ENCODE results near the gene PRKN. TPM values are rescaled to one million over a fixed set of nuclear protein-coding genes. Genes with fewer than 3 reads are reported as not detected.

The PRKN gene
- total and polyA plus RNA-seq, 9 donors = 3.0 to 15.0 (median 9.2) TPM

DNA sequence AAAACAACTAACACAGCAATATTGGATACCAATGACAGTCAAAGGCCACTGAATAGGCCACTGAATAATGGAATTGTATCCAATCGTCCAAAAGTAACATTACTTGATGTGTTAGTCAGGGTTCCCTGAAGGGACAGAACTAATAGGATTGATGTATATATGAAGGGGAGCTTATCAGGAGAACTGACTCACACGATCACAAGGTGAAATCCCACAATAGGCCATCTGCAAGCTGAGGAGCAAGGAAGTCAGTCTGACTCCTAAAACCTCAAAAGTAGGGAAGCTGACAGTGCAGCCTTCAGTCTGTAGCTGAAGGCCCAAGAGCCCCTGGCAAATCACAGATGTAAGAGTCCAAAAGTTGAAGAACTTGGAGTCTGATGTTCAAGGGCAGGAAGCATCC, 571.4 kb downstream of the PRKN start:
- Histone ChIP-seq H3K4me1 (ENCODE audit: insufficient read depth) (no peaks in the 10 kb centered on the region), H3K36me3 (no peaks in the 10 kb centered on the region), H3K9me3 (no peaks in the 10 kb centered on the region), H3K27ac (no peak overlapping the region), H3K27me3 (no peaks in the 10 kb centered on the region), H3K4me3 (no peak overlapping the region)
- intact Hi-C loops (cut with DNase I) = no loop called here
- TF ChIP-seq POLR2A (IDR thresholded peaks at IDR 0.05) (no peak), EP300 (IDR thresholded peaks at IDR 0.05) (no peak)
- TF ChIP-seq, protein P1, sequence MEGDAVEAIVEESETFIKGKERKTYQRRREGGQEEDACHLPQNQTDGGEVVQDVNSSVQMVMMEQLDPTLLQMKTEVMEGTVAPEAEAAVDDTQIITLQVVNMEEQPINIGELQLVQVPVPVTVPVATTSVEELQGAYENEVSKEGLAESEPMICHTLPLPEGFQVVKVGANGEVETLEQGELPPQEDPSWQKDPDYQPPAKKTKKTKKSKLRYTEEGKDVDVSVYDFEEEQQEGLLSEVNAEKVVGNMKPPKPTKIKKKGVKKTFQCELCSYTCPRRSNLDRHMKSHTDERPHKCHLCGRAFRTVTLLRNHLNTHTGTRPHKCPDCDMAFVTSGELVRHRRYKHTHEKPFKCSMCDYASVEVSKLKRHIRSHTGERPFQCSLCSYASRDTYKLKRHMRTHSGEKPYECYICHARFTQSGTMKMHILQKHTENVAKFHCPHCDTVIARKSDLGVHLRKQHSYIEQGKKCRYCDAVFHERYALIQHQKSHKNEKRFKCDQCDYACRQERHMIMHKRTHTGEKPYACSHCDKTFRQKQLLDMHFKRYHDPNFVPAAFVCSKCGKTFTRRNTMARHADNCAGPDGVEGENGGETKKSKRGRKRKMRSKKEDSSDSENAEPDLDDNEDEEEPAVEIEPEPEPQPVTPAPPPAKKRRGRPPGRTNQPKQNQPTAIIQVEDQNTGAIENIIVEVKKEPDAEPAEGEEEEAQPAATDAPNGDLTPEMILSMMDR (IDR thresholded peaks at IDR 0.05) = no peak
- WGBS, 3 donors = 88 to 91% (median 90%) methylated on average over 2 of the region's 2 CpGs
- no peak for DNase-seq

GRCh38 chr6:162154930-162155329, 572.6 kb downstream of the PRKN start:
- intact Hi-C loops (cut with DNase I) = no loop called here
- Histone ChIP-seq H3K9me3 (no peaks in the 10 kb centered on the region), H3K36me3 (no peaks in the 10 kb centered on the region), H3K27ac (no peak overlapping the region), H3K4me1 (ENCODE audit: insufficient read depth) (no peaks in the 10 kb centered on the region), H3K27me3 (no peaks in the 10 kb centered on the region), H3K4me3 (no peak overlapping the region)
- DNase-seq = no peak
- TF ChIP-seq, protein P1 (IDR thresholded peaks at IDR 0.05) = no peak
- TF ChIP-seq POLR2A (IDR thresholded peaks at IDR 0.05) (no peak), EP300 (IDR thresholded peaks at IDR 0.05) (no peak)

GRCh38 chr6:162154001-162154400, 573.6 kb downstream of the PRKN start:
- WGBS, 3 donors = 84 to 90% (median 88%) methylated on average over 4 of the region's 4 CpGs
- no peak for DNase-seq
- Histone ChIP-seq H3K4me3 (no peak overlapping the region), H3K27ac (no peak overlapping the region), H3K9me3 (no peaks in the 10 kb centered on the region), H3K27me3 (no peaks in the 10 kb centered on the region), H3K36me3 (no peaks in the 10 kb centered on the region), H3K4me1 (ENCODE audit: insufficient read depth) (no peaks in the 10 kb centered on the region)
- no peak for TF ChIP-seq POLR2A (IDR thresholded peaks at IDR 0.05)
- TF ChIP-seq, protein P1 (IDR thresholded peaks at IDR 0.05) = no peak
- no peak for TF ChIP-seq EP300 (IDR thresholded peaks at IDR 0.05)
- intact Hi-C loops (cut with DNase I) = no loop called here

DNA sequence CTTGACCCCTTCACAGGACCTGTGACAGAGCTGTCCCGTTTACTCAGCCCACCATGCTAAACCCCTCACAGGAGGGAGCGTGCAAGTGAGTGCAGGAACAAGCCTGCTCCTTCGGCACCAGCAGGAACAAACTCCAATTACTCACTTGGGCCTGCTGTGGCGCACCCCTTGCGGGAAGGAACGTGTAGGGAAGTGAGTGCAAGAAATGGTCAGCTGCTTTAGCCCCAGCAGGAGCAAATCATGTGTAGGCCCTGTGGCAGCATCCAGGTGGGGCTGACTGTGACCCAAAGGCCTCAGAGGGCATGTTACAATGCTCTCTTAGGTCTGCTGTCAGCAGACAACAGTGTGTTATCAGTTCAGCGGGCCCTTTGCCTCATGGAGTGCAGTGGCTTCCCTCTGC, 574.4 kb downstream of the PRKN start:
- intact Hi-C loops (cut with DNase I) = no loop called here
- Histone ChIP-seq H3K27ac (no peak overlapping the region), H3K4me3 (no peak overlapping the region), H3K27me3 (no peaks in the 10 kb centered on the region), H3K36me3 (no peaks in the 10 kb centered on the region), H3K4me1 (ENCODE audit: insufficient read depth) (no peaks in the 10 kb centered on the region), H3K9me3 (no peaks in the 10 kb centered on the region)
- 94 to 95% (median 94%) methylated on average over 7 of the region's 7 CpGs for WGBS, 3 donors
- DNase-seq = no peak
- TF ChIP-seq, protein P1 (IDR thresholded peaks at IDR 0.05) = no peak
- TF ChIP-seq EP300 (IDR thresholded peaks at IDR 0.05) = no peak
- TF ChIP-seq POLR2A (IDR thresholded peaks at IDR 0.05) = no peak
